Body of pancreas (tissue), 4 donors: ENCODE results near the gene HDAC1. TPM values are rescaled to one million over a fixed set of nuclear protein-coding genes. Genes with fewer than 3 reads are reported as not detected.
A peak's percentile ranks its signal among the peaks of the same experiment; 100 is the strongest.
"Not testable (repeated sequence)": the region's sequence is repeated elsewhere in the genome, so short reads cannot be mapped to it uniquely, and the experiment has no call there.

ENCODE experiments used
- ATAC-seq: fragments of 150-250 bp; one replicate; pipeline ENCODE4 v1.9.1; 2016
- DNase-seq, 4 donors: peaks; one replicate each; pipeline ENCODE4 v3.0.0-alpha.2; 2019
- H3K27ac ChIP-seq, 4 donors: fragments of 200-600 bp; sonication (generic); 1 replicate in 3 of 4; 2 replicates in 1 of 4; pipeline versions ENCODE4 v1.5.1 to v1.6.1; 2016 to 2019; ENCODE audit warnings: mild to moderate bottlenecking in 1 of 4, mixed read lengths in 1 of 4, moderate library complexity in 1 of 4
- H3K27me3 ChIP-seq, 2 donors: fragments of 200-600 bp; sonication (generic); one replicate each; pipeline ENCODE4 v1.6.0; 2016; ENCODE audit warnings: mild to moderate bottlenecking in 1 of 2
- H3K36me3 ChIP-seq, 2 donors: fragments of 200-600 bp; sonication (generic); replicated peaks in 1 of 2; 2 replicates each; pipeline ENCODE4 v1.5.1; 2016; ENCODE audit warnings: low read depth in 2 of 2; ENCODE audit not compliant: insufficient read depth in 1 of 2
- H3K4me1 ChIP-seq: fragments of 200-600 bp; sonication (generic); one replicate; pipeline ENCODE4 v1.6.0; 2016
- H3K4me3 ChIP-seq, 2 donors: fragments of 200-600 bp; sonication (generic); 1 replicate in 1 of 2; 2 replicates in 1 of 2; pipeline ENCODE4 v1.5.1; 2016 to 2019
- H3K9me3 ChIP-seq, 3 donors: fragments of 200-600 bp; sonication (generic); 1 replicate in 2 of 3; 2 replicates in 1 of 3; pipeline ENCODE4 v1.5.1; 2016
- CTCF ChIP-seq, 7 experiments: fragments of 450-650 bp in 4 of 7; fragments of 200-600 bp in 3 of 7; sonication (generic) in 3 of 7; IDR thresholded peaks; one replicate each; pipeline ENCODE4 v1.5.1; 2016 to 2019; ENCODE audit warnings: antibody characterized with exemption in 7 of 7
- POLR2A ChIP-seq, 3 donors: fragments of 450-650 bp; IDR thresholded peaks; one replicate each; pipeline ENCODE4 v1.6.1; 2016; ENCODE audit warnings: antibody characterized with exemption in 3 of 3, mild to moderate bottlenecking in 2 of 3
- WGBS, 2 donors: methylation state at CpG; one replicate each; pipeline ENCODE4 v1.1.5; 2017; 5-methylcytosine and 5-hydroxymethylcytosine counted together
- intact Hi-C: fragments of 100-400 bp; cut with DNase I; formaldehyde crosslinking; loops from one replicate; pipeline ENCODE4 v1.15.1; 2023
- total RNA-seq, 2 donors: library from RNA; depleted of rRNA; stranded (reverse); fragments of >200 nt; gene quantifications; one replicate each; pipeline ENCODE4 v1.1.0, GENCODE V29; 2016

Gene HDAC1
- total RNA-seq, 2 donors from 2014 or later = 32.7 to 50.4 TPM

- ATAC-seq (no peak), DNase-seq (no peak)
- intact Hi-C loops = no loop called here
- H3K27ac ChIP-seq = peak overlapping the region in 2 of 4 donors; percentile 18 to 96
- peaks cover 37% of the 10 kb centered on the region for H3K4me1 ChIP-seq
- TF ChIP-seq POLR2A (IDR thresholded peaks at IDR 0.05) (no peak), CTCF (IDR thresholded peaks at IDR 0.05) (no peak)
- H3K27me3 ChIP-seq = no peaks in the 10 kb centered on the region
- H3K4me3 ChIP-seq = no peak overlapping the region
- no peaks in the 10 kb centered on the region for H3K36me3 ChIP-seq
- H3K9me3 ChIP-seq = no peaks in the 10 kb centered on the region
- WGBS, 2 donors = 54 to 78% methylated on average over 2 of the region's 2 CpGs
Measured at GRCh38 chr1:32352831-32353383, 61.0 kb downstream of the HDAC1 start.

- TF ChIP-seq POLR2A (IDR thresholded peaks at IDR 0.05) = no peak
- TF ChIP-seq CTCF (IDR thresholded peaks at IDR 0.05) = no peak
- no peak for ATAC-seq
- 70 to 91% methylated on average over 1 to 2 of the region's 2 CpGs for WGBS, 2 donors
- intact Hi-C loops = no loop called here
- DNase-seq = no peak
- H3K4me3 ChIP-seq = no peak overlapping the region
- H3K27me3 ChIP-seq = no peaks in the 10 kb centered on the region
- H3K9me3 ChIP-seq = no peaks in the 10 kb centered on the region
- H3K27ac ChIP-seq = peak overlapping the region in 2 of 4 donors; percentile 18 to 96
- H3K36me3 ChIP-seq = no peaks in the 10 kb centered on the region
- H3K4me1 ChIP-seq = peaks cover 37% of the 10 kb centered on the region
Measured at GRCh38 chr1:32353431-32353830, 61.5 kb downstream of the HDAC1 start.

- peak overlapping the region in 2 of 4 donors; percentile 18 to 96 for H3K27ac ChIP-seq
- H3K4me3 ChIP-seq = no peak overlapping the region
- no peak for ATAC-seq
- H3K27me3 ChIP-seq = no peaks in the 10 kb centered on the region
- peak in 3 of 4 donors; percentile 36 to 52 (median 42) for DNase-seq
- WGBS, 2 donors = 46 to 48% methylated on average over 2 of the region's 2 CpGs
- H3K4me1 ChIP-seq = peaks cover 37% of the 10 kb centered on the region
- intact Hi-C loops = no loop called here
- TF ChIP-seq POLR2A (IDR thresholded peaks at IDR 0.05) = no peak
- no peak for TF ChIP-seq CTCF (IDR thresholded peaks at IDR 0.05)
- H3K9me3 ChIP-seq = no peaks in the 10 kb centered on the region
- no peaks in the 10 kb centered on the region for H3K36me3 ChIP-seq
Measured at GRCh38 chr1:32353886-32354570, 62.1 kb downstream of the HDAC1 start.

- WGBS, 2 donors = 90 to 93% methylated on average over 4 to 6 of the region's 6 CpGs
- intact Hi-C loops, DNase-seq: not testable (repeated sequence)
Measured at GRCh38 chr1:32355778-32356177, 63.9 kb downstream of the HDAC1 start.

GRCh38 chr1:32356478-32356877, 64.6 kb downstream of the HDAC1 start:
- Histone ChIP-seq H3K9me3 (no peaks in the 10 kb centered on the region), H3K4me1 (peaks cover 35% of the 10 kb centered on the region), H3K27me3 (no peaks in the 10 kb centered on the region), H3K4me3 (no peak overlapping the region), H3K27ac (no peak overlapping the region), H3K36me3 (no peaks in the 10 kb centered on the region)
- TF ChIP-seq CTCF (IDR thresholded peaks at IDR 0.05) (no peak), POLR2A (IDR thresholded peaks at IDR 0.05) (no peak)
- intact Hi-C loops = no loop called here
- WGBS, 2 donors = 100% methylated on average over 1 of the region's 1 CpG
- no peak for ATAC-seq
- DNase-seq = no peak

More at GRCh38 chr1:32355778-32356177, 63.9 kb downstream of the HDAC1 start:
- not testable (repeated sequence) for ATAC-seq, H3K36me3 ChIP-seq, H3K27me3 ChIP-seq, H3K9me3 ChIP-seq, H3K4me3 ChIP-seq, H3K27ac ChIP-seq
- H3K4me1 ChIP-seq = peaks cover 35% of the 10 kb centered on the region
